ENCODE data around the gene TEKT4. TPM values are rescaled to one million over a fixed set of nuclear protein-coding genes. Genes with fewer than 3 reads are reported as not detected.
"Not testable (repeated sequence)": the region's sequence is repeated elsewhere in the genome, so short reads cannot be mapped to it uniquely, and the experiment has no call there.

Gene TEKT4, protein sequence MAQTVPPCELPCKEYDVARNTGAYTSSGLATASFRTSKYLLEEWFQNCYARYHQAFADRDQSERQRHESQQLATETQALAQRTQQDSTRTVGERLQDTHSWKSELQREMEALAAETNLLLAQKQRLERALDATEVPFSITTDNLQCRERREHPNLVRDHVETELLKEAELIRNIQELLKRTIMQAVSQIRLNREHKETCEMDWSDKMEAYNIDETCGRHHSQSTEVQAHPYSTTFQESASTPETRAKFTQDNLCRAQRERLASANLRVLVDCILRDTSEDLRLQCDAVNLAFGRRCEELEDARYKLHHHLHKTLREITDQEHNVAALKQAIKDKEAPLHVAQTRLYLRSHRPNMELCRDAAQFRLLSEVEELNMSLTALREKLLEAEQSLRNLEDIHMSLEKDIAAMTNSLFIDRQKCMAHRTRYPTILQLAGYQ
- total RNA-seq (10 to 100 TPM; 11.5 to 23.5 TPM), polyA plus RNA-seq (ENCODE audit: insufficient read depth, low read depth, low replicate concordance) (25.3 TPM)
- long read RNA-seq, donor 1, result 0 reads
- long read RNA-seq, donor 2, result 0 reads

DNA sequence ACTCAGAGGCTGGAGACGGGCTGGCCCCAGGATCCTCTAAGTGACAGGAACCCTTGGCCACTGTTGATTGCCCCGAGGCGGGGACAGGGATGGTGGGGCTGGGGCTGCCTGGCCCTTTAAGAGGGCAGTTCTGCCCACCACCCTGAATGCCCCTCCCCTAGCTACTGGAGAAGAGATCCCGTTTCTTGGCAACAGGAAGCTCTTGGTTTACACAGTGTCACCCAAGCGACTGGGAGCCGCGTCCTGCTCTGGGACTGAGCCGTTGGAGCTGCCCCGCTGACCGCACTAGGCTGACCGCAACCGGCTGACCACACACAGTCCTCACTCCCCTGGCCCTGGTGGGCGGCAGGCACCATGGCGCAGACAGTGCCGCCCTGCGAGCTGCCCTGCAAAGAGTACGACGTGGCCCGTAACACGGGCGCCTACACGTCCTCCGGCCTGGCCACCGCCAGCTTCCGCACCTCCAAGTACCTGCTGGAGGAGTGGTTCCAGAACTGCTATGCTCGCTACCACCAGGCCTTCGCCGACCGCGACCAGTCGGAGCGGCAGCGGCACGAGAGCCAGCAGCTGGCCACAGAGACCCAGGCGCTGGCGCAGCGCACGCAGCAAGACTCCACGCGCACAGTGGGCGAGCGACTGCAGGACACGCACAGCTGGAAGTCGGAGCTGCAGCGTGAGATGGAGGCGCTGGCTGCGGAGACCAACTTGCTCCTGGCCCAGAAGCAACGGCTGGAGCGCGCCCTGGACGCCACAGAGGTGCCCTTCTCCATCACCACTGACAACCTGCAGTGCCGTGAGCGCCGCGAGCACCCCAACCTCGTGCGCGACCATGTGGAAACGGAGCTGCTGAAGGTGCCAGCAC, at the start of gene TEKT4:
Gene TEKT4 (plus strand): TSS at position 205 of the 862 bp plus-strand sequence. CDS start 150 bp downstream, at position 355.
- Histone ChIP-seq H3K4me3 (no peak within 1 kb of the TSS), H3K36me3 (ENCODE audit: low read depth, missing control alignments) (no peaks in the 10 kb centered on the region), H3K27me3 (no peaks in the 10 kb centered on the region), H3K4me1 (no peaks in the 10 kb centered on the region), H3K9me3 (no peaks in the 10 kb centered on the region), H3K27ac (no peak within 1 kb of the TSS)
- WGBS, 2 donors, result 56 to 73% methylated on average over 25 to 55 of the region's 59 CpGs
- intact Hi-C loops (cut with DNase I; ENCODE audit: low total_unique reads), result no loop called here
- TF ChIP-seq, protein P1, sequence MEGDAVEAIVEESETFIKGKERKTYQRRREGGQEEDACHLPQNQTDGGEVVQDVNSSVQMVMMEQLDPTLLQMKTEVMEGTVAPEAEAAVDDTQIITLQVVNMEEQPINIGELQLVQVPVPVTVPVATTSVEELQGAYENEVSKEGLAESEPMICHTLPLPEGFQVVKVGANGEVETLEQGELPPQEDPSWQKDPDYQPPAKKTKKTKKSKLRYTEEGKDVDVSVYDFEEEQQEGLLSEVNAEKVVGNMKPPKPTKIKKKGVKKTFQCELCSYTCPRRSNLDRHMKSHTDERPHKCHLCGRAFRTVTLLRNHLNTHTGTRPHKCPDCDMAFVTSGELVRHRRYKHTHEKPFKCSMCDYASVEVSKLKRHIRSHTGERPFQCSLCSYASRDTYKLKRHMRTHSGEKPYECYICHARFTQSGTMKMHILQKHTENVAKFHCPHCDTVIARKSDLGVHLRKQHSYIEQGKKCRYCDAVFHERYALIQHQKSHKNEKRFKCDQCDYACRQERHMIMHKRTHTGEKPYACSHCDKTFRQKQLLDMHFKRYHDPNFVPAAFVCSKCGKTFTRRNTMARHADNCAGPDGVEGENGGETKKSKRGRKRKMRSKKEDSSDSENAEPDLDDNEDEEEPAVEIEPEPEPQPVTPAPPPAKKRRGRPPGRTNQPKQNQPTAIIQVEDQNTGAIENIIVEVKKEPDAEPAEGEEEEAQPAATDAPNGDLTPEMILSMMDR (IDR thresholded peaks at IDR 0.05), result no peak
- TF ChIP-seq POLR2A (IDR thresholded peaks at IDR 0.05), result no peak
- DNase-seq, result no peak

DNA sequence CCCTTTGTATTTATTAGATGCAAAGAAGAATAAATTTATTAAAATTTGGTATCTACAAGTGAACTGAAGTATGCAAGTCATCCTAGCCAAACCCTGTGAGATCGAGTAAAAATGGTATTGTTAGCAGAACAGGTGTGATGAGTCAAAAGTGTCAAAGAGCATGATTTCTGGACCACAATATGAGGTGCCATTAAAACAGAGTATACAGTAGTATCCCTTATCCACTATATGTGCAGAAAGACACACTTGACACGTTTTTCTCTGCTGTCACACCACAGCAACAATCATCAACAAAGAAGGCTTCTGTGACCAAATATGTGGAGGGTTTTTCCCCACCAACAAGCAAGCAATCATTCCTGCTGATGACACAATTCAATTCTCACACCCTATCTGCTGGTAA, 32.0 kb upstream of the TEKT4 start:
- H3K27ac ChIP-seq; DNase-seq; H3K4me1 ChIP-seq; H3K36me3 ChIP-seq (ENCODE audit: low read depth, missing control alignments); H3K27me3 ChIP-seq; intact Hi-C loops (cut with DNase I; ENCODE audit: low total_unique reads); H3K4me3 ChIP-seq; H3K9me3 ChIP-seq: not testable (repeated sequence)
- 42 to 56% methylated on average over 2 of the region's 2 CpGs for WGBS, 2 donors

DNA sequence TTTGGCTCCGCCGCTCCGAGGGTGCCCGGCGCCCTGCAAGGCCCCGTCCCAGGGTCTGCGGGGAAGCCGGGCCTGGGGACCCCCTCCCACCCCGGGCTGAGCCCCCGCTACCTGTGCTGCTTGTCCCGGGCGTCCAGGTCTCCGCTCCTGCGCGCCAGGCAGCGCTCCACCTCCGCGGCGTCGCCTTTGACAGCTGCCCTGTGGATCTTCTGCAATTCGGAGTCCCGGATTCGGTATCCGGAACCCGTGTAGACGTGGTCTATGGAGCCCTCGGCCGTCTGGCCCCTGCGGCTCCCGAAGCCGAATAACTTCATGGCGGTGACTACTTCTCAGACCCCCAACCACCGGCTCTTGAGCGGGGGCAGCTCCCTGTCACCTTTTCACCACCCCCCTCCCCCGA, 14.4 kb upstream of the TEKT4 start:
- H3K27me3 ChIP-seq; H3K9me3 ChIP-seq; H3K36me3 ChIP-seq (ENCODE audit: low read depth, missing control alignments); H3K4me1 ChIP-seq; intact Hi-C loops (cut with DNase I; ENCODE audit: low total_unique reads); H3K27ac ChIP-seq: not testable (repeated sequence)
- DNase-seq, result peak; percentile 16
- H3K4me3 ChIP-seq, result peak overlapping the region; percentile 25 to 47
- WGBS, 2 donors, result 2 to 7% methylated on average over 9 to 29 of the region's 35 CpGs

DNA sequence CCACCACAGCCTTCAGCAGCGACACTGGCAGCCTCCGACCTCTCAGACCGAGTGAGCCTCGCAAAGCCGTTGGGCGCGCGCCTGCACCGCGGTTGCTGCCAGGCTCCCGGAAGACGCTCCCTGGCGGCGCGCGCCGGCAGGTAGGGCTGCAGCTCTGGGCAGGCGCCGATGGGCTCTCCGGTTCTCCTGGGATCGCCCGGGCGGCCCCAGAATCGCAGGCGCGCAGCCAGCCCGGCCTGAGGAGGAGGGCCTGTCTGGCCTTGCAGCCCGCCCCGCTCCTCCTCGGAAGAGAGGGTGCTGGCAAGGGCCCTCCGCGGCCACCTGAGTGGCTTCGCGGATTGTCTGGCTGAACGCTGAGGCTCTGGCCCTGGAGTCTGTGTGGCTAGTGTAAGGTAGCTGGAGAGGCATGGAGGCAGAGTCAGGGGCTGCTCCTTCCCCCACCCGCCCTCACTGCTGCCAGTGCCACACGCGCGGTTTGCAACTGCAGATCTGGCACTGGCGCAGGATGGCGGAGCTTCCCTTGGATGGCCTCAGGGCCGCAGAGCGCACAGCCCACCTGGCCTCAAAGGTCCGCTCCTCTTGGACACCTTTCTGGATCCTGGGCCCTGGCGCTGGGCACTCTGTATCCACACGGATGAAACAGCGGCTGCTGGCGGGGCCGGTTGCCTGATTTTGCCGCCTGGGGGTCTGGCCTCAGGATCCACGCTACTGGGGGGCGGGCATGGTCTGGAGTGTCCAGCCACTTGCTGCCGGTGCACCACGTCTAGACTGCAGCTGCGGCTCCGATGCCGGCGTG, 13.7 kb upstream of the TEKT4 start:
- H3K27me3 ChIP-seq; H3K36me3 ChIP-seq (ENCODE audit: low read depth, missing control alignments); intact Hi-C loops (cut with DNase I; ENCODE audit: low total_unique reads); H3K9me3 ChIP-seq; H3K27ac ChIP-seq; H3K4me1 ChIP-seq: not testable (repeated sequence)
- 5 to 8% methylated on average over 7 to 54 of the region's 58 CpGs for WGBS, 2 donors
- peak overlapping the region; percentile 25 to 47 for H3K4me3 ChIP-seq
- peak; percentile 32 for DNase-seq

DNA sequence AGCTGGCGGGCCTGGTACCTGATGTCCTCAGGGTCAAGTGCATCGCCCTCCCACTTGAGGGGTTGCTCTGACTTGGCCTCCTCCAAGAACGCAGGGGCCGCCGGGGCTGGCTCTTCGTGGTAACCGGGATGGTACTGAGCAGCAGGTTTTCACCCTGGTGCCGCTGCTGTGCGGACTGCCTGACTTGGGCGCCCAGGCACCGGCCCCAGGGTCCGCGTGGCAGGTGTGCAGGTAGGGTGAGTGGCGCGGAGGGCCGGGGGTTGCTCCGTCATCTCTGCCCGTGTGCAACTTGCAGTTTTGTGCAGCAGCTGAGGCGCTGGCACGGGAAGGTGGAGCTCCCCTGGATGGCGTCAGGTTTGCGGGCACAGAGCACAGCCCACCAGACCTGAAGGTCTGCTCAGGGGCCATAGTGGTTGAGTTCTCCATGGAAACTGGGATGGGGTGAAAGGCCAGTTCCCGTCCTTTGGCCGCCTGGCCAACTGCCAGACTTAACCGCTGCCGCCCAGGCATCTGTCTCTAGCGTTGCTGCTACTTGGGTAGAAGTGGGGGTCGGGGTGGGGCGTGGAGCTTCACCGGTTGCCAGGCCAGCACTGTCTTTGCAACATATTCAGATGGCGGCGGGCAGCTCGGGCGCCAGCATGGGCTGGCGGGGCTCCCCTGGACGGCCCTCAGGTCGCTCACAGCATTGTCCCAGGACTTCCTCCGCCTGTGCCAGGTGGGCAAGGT, 12.9 kb upstream of the TEKT4 start:
- H3K9me3 ChIP-seq; H3K27me3 ChIP-seq; intact Hi-C loops (cut with DNase I; ENCODE audit: low total_unique reads); DNase-seq; H3K27ac ChIP-seq; H3K4me1 ChIP-seq; H3K36me3 ChIP-seq (ENCODE audit: low read depth, missing control alignments); H3K4me3 ChIP-seq: not testable (repeated sequence)
- WGBS, 2 donors, result 41 to 66% methylated on average over 8 to 32 of the region's 38 CpGs

All from testis (tissue), 5 donors.